ENCODE measurements around the gene ZNF827.
"Not testable (repeated sequence)": the region's sequence is repeated elsewhere in the genome, so short reads cannot be mapped to it uniquely, and the experiment has no call there.

The ZNF827 gene

GRCh38 chr4:145839151-145839550 is 99.5 kb downstream of the ZNF827 start:
- H3K27ac ChIP-seq, result no peak overlapping the region
- TF ChIP-seq CTCF (conservative IDR thresholded peaks at IDR 0.05), result no peak

GRCh38 chr4:145832384-145832783 is 106.2 kb downstream of the ZNF827 start:
- not testable (repeated sequence) for H3K27ac ChIP-seq

- H3K27ac ChIP-seq, result no peak overlapping the region
- TF ChIP-seq CTCF (conservative IDR thresholded peaks at IDR 0.05), result no peak
These were observed 107.9 kb downstream of the ZNF827 start for GRCh38 chr4:145830699-145831098.

- TF ChIP-seq CTCF (conservative IDR thresholded peaks at IDR 0.05), result no peak
- H3K27ac ChIP-seq, result no peak overlapping the region
These were observed 108.8 kb downstream of the ZNF827 start for GRCh38 chr4:145829629-145830395.

- TF ChIP-seq CTCF (conservative IDR thresholded peaks at IDR 0.05), result no peak
- no peak overlapping the region for H3K27ac ChIP-seq
These were observed 109.7 kb downstream of the ZNF827 start for GRCh38 chr4:145828802-145829485.

GRCh38 chr4:145827885-145828284 is 110.7 kb downstream of the ZNF827 start:
- H3K27ac ChIP-seq, result no peak overlapping the region
- TF ChIP-seq CTCF (conservative IDR thresholded peaks at IDR 0.05), result no peak

GRCh38 chr4:145825255-145825654 is 113.4 kb downstream of the ZNF827 start:
- TF ChIP-seq CTCF (conservative IDR thresholded peaks at IDR 0.05), result no peak
- H3K27ac ChIP-seq, result no peak overlapping the region

- no peak for TF ChIP-seq CTCF (conservative IDR thresholded peaks at IDR 0.05)
- H3K27ac ChIP-seq, result no peak overlapping the region
These were observed 114.2 kb downstream of the ZNF827 start for GRCh38 chr4:145824463-145824862.

Measured in VCaP (cell line).